ENCODE results near the gene DHRS4. TPM values are rescaled to one million over a fixed set of nuclear protein-coding genes. Genes with fewer than 3 reads are reported as not detected.

Gene DHRS4
- total and polyA plus RNA-seq, 2 of the 13 experiments (the other 11 are each of a cell fraction or from before 2014, with no cell fraction given), result 23.9 to 45.1 TPM

GRCh38 chr14:23951590-23952201 is 1.9 kb upstream of the DHRS4 start (continued):
- TF ChIP-seq EP300 (IDR thresholded peaks at IDR 0.05; ENCODE audit: low read depth in 2 of 2, low read length in 2 of 2) (peak in 1 of 2 experiments; percentile 37; a peak in 1 of 4 replicates), EP300 (CRISPR knock-in tag; IDR thresholded peaks at IDR 0.05; ENCODE audit: borderline replicate concordance) (no peak), SATB2 (CRISPR knock-in tag; IDR thresholded peaks at IDR 0.05) (no peak), HNRNPK (IDR thresholded peaks at IDR 0.05; ENCODE audit: low read depth, low read length, poor library complexity, severe bottlenecking) (no peak), ZEB1 (IDR thresholded peaks at IDR 0.05; ENCODE audit: insufficient replicate concordance, low read depth) (no peak), ZSCAN29 (CRISPR knock-in tag; conservative IDR thresholded peaks at IDR 0.05) (no peak), THAP9 (CRISPR knock-in tag; IDR thresholded peaks at IDR 0.05; ENCODE audit: borderline replicate concordance) (0 out of 2 replicates have a peak, but pooled peaks have one; percentile 35), RBM39 (IDR thresholded peaks at IDR 0.05; ENCODE audit: low read depth, low read length, poor library complexity, severe bottlenecking) (no peak), FOXP1 (IDR thresholded peaks at IDR 0.05) (no peak), FOXP1 (CRISPR knock-in tag; IDR thresholded peaks at IDR 0.05) (no peak), ZNF547 (CRISPR knock-in tag; IDR thresholded peaks at IDR 0.05) (peak; percentile 58; the same call in 1 of the 2 replicates), TEAD2 (CRISPR knock-in tag; IDR thresholded peaks at IDR 0.05) (no peak), ZNF460 (CRISPR knock-in tag; IDR thresholded peaks at IDR 0.05; ENCODE audit: borderline replicate concordance) (peak; percentile 27; the same call in 1 of the 2 replicates), REXO4 (CRISPR knock-in tag; IDR thresholded peaks at IDR 0.05; ENCODE audit: borderline replicate concordance) (no peak)
- TF ChIP-seq, protein P1, sequence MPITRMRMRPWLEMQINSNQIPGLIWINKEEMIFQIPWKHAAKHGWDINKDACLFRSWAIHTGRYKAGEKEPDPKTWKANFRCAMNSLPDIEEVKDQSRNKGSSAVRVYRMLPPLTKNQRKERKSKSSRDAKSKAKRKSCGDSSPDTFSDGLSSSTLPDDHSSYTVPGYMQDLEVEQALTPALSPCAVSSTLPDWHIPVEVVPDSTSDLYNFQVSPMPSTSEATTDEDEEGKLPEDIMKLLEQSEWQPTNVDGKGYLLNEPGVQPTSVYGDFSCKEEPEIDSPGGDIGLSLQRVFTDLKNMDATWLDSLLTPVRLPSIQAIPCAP (CRISPR knock-in tag; IDR thresholded peaks at IDR 0.05; ENCODE audit: low read depth), result no peak
- TF ChIP-seq, protein P2, sequence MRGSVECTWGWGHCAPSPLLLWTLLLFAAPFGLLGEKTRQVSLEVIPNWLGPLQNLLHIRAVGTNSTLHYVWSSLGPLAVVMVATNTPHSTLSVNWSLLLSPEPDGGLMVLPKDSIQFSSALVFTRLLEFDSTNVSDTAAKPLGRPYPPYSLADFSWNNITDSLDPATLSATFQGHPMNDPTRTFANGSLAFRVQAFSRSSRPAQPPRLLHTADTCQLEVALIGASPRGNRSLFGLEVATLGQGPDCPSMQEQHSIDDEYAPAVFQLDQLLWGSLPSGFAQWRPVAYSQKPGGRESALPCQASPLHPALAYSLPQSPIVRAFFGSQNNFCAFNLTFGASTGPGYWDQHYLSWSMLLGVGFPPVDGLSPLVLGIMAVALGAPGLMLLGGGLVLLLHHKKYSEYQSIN (CRISPR knock-in tag; IDR thresholded peaks at IDR 0.05; ENCODE audit: borderline replicate concordance), result no peak
- TF ChIP-seq, protein P3, sequence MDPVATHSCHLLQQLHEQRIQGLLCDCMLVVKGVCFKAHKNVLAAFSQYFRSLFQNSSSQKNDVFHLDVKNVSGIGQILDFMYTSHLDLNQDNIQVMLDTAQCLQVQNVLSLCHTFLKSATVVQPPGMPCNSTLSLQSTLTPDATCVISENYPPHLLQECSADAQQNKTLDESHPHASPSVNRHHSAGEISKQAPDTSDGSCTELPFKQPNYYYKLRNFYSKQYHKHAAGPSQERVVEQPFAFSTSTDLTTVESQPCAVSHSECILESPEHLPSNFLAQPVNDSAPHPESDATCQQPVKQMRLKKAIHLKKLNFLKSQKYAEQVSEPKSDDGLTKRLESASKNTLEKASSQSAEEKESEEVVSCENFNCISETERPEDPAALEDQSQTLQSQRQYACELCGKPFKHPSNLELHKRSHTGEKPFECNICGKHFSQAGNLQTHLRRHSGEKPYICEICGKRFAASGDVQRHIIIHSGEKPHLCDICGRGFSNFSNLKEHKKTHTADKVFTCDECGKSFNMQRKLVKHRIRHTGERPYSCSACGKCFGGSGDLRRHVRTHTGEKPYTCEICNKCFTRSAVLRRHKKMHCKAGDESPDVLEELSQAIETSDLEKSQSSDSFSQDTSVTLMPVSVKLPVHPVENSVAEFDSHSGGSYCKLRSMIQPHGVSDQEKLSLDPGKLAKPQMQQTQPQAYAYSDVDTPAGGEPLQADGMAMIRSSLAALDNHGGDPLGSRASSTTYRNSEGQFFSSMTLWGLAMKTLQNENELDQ (CRISPR knock-in tag; IDR thresholded peaks at IDR 0.05; ENCODE audit: borderline replicate concordance), result no peak
- TF ChIP-seq, protein P4, sequence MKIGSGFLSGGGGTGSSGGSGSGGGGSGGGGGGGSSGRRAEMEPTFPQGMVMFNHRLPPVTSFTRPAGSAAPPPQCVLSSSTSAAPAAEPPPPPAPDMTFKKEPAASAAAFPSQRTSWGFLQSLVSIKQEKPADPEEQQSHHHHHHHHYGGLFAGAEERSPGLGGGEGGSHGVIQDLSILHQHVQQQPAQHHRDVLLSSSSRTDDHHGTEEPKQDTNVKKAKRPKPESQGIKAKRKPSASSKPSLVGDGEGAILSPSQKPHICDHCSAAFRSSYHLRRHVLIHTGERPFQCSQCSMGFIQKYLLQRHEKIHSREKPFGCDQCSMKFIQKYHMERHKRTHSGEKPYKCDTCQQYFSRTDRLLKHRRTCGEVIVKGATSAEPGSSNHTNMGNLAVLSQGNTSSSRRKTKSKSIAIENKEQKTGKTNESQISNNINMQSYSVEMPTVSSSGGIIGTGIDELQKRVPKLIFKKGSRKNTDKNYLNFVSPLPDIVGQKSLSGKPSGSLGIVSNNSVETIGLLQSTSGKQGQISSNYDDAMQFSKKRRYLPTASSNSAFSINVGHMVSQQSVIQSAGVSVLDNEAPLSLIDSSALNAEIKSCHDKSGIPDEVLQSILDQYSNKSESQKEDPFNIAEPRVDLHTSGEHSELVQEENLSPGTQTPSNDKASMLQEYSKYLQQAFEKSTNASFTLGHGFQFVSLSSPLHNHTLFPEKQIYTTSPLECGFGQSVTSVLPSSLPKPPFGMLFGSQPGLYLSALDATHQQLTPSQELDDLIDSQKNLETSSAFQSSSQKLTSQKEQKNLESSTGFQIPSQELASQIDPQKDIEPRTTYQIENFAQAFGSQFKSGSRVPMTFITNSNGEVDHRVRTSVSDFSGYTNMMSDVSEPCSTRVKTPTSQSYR (CRISPR knock-in tag; IDR thresholded peaks at IDR 0.05; ENCODE audit: borderline replicate concordance), result peak; percentile 89; the same call in 1 of the 2 replicates
